ENCODE data around the gene TCN2.
A peak's percentile ranks its signal among the peaks of the same experiment; 100 is the strongest.
"Not testable (repeated sequence)": the region's sequence is repeated elsewhere in the genome, so short reads cannot be mapped to it uniquely, and the experiment has no call there.

The TCN2 gene

GRCh38 chr22:30649430-30650007, 42.5 kb downstream of the TCN2 start:
- DNase-seq = peak; percentile 50 to 75

DNA sequence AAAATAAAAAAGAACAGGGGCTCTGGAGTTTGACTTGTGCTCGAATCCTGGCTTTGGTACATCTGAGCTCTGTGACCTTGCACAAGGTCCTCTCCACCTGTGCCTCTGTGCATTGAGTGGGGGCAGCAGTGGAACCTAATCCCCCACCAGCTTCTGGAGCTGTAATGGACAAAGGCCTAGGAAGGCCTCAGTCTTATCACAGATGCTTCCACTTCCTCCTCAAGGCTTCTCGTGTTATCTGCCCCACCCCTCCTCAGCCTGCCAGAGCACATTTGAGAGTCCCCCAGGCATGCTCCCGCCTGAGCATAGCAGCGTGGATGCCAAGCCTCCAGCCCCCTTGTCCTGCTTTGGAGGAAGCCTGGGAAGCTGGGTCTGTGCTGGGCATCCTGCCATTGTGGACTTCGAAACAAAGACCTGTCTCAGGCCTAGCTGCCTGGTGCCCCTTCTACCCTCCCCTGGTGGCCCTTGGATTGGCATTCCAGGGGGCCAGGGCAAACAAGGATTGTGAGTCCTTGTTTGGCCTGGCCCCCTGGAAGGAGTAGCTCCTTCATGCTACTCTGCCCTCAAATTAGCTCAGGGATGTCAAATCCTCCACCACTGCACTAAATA, 43.6 kb downstream of the TCN2 start:
- no peak for DNase-seq

- DNase-seq = no peak
Observed at GRCh38 chr22:30652852-30653251, 45.9 kb downstream of the TCN2 start.

GRCh38 chr22:30654361-30654760, 47.4 kb downstream of the TCN2 start:
- no peak for DNase-seq

DNA sequence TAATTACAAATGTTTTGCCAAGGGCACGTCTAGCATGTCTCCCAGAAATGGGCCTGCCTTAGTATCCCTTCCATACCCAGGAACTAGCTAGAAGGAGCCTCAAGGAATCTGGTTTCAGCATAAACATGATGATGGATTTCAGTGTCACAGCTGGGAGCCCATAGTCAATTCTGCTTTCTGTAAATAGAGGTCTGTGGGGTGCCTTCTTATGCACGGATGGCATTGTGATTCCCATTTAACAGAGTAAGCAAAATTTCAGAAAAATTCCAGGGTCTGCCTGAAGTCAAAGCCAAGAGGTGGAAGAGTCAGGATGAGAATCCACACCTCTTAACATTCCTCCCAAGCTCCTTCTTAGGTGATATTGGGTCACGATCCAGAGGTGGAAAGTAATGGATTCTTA, 48.6 kb downstream of the TCN2 start:
- DNase-seq = no peak

DNA sequence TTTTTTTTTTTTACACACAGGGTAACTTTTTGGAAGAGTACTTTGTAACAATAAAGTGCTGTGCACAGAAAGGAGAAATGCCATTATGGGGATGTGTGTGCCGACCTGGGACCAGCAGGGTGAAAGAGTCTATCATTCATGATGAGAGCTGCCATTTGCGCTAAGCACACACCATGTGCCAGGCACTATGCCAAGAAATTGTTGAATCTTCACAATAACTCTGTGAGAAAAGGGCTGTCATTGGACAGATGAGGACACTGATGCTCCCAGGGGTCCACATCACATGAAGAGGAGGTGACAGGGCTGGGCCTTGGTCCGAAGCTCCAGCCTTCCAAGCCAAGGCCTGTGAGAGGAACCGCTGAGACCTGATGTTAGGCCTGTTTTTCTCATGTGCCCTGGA, 55.1 kb downstream of the TCN2 start:
- DNase-seq = no peak

- DNase-seq = no peak
Observed at GRCh38 chr22:30664798-30665197, 57.8 kb downstream of the TCN2 start.

GRCh38 chr22:30665266-30665665, 58.3 kb downstream of the TCN2 start:
- DNase-seq = no peak

GRCh38 chr22:30665786-30666185, 58.8 kb downstream of the TCN2 start:
- no peak for DNase-seq

- peak in 1 of 2 donors; percentile 7 for DNase-seq
Observed at GRCh38 chr22:30667107-30667493, 60.1 kb downstream of the TCN2 start.

DNA sequence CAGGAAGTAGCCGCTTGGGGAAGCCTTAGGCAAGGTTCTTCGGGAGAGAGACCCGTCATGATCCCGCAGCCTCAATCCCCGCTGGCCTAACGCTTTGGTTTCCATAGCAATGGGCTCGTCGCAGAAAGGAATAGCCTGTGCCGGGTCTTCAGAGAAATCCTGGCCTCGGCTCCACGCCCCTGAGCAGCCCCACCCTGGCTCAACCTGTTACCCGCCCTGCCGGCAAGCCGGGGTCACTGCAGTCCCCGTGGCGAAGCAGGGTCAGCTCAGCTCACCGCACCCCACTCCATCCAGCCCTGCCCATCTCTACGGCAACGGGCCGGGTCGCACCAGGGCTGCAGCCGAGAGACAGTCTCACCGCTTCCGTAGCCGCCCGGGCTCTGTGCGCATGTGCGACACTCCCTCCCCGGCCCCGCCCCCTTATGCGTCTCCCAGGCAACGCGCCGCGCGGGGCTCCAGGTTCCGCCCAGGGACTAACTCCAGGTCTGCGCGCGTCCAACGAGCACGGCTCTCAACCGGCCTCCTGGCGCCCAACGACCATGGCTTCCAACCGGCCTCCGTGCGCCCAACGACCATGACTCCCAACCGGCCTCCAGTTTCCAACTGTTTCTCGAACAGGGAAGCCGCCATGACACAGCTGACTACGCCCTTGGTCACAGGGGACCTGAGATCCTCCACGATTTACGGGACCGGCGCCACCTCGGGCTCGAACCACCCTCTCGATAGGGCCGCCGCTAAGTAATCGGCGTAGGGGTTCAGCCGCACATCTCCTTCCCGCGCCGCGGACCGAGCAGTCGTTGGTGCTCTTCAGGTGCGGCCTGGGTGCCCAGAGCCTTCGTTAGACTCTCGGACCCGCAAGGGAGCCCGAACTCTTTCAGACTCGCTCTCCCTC, 60.8 kb downstream of the TCN2 start, which contains the start of gene DUSP18:
Gene DUSP18, minus strand, starts transcription at position 382 of the 892 bp plus-strand sequence. CDS start 3,872 bp downstream, outside the sequence.
- DNase-seq = peak; percentile 93 to 95

DNA sequence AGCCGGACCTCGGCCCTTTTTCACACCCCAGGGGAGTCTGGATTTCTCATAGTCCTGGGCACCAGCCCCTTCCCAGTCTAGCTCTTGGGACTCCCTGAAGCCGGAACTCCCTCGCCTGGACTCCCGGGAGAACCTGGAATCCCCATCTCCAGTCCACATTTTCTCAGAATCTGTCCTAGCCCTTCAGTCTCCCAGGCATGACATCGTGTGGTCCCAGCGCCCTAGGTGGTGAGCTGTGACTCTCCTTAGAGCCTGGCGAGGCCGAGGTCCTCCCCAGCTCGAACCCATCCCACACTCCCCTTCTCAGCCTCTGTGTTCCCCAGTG, 61.4 kb downstream of the TCN2 start:
- DNase-seq = no peak

- DNase-seq = no peak
Observed at GRCh38 chr22:30671071-30671470, 64.1 kb downstream of the TCN2 start.

DNA sequence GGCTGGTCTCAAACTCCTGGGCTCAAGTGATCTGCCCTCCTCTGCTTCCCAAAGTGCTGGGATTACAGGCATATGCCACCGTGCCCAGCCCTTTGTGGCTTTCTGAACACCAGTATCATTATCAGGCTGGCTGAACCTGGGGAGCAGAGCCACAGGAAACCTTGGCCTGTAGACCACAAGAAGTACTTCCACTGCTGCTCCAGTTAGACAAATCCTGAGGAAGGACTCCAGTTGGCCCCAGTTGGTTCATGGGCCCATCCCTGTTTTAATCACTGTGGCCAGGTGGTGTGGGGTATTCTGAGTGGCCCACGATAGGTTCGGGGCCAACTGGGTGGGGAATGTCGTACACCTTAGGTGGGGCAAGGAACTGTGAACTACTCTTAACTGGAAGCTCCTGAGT, 66.2 kb downstream of the TCN2 start:
- DNase-seq = no peak

DNA sequence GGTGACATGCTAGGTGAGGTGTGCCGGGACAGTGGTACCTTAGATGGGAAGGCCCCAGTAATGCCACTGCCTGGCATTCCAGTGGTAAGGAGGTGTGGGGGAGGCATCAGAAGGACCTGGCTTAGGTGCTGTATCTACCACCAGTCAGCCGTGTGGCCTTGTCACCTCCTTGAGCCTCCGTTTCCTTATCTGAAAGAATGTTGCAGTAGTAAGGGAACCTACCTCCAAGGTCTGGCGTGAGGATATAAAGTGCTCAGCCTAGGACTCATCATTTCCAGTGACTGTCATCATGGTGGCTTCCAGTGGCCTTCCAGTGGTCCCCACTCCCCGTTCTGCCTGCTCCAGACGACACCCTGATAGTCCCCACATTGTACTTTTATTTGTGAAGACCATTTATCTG, 67.5 kb downstream of the TCN2 start:
- no peak for DNase-seq

DNA sequence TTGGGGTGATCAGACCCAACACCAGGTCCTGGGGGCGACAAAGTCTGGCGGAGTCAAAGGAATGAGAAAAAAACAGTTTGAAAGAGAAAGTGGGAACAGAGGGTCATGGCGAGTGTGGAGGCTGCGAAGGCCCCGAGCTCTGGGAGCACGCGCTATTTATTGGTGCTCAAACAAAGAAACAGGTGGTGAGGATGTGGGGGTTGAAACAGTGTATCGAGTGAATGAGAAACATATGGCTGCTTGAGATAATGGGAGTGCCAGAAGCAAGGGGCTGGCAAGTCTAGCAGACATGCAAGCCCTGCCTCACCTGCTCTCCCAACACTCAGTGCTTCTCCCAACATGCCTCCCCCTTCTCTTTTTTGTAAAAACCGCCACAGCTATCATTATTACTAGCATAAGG, 68.5 kb downstream of the TCN2 start:
- no peak for DNase-seq

DNA sequence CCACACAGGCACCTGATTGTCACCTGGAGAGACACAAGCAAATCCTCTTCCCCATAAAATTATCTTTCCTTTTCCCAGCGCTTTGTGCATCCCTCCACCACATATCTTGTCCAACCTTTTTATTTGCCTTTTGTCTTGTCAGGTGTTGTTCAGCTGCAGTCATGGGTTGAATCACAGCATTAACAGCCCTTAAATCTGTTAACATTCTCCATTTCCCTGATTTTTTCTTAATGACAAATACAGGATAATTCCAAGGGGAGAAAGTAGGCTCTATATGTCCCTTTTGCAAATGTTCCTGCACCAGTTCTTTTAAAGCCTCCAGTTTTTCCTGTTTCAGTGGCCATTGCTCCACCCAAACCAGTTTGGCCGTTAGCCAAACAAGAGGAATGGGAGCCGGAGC, 69.6 kb downstream of the TCN2 start:
- not testable (repeated sequence) for DNase-seq

All from CD4-positive, alpha-beta T cell treated with Interleukin-4 for 1 hour (primary cell).